Mesendoderm (in vitro differentiated cells): ENCODE measurements around the gene DOK7.
"Not testable (repeated sequence)": the region's sequence is repeated elsewhere in the genome, so short reads cannot be mapped to it uniquely, and the experiment has no call there.

Source experiments
- DNase-seq: peaks from one replicate; pipeline ENCODE4 v3.0.0; 2013
- H2AK5ac ChIP-seq: 2 replicates; pipeline ENCODE4 v1.6.1; 2013; ENCODE audit warnings: low read length, inconsistent platforms
- H2BK120ac ChIP-seq: 2 replicates; pipeline ENCODE4 v1.6.1; 2013; ENCODE audit warnings: low read depth, mild to moderate bottlenecking, low read length, moderate library complexity, mixed read lengths
- H2BK15ac ChIP-seq: replicated peaks from 2 replicates; pipeline ENCODE4 v1.6.1; 2013; ENCODE audit warnings: low read depth, mild to moderate bottlenecking, moderate library complexity
- H2BK5ac ChIP-seq: 2 replicates; pipeline ENCODE4 v1.6.1; 2013; ENCODE audit warnings: low read length, inconsistent platforms
- H3K18ac ChIP-seq: 2 replicates; pipeline ENCODE4 v1.6.1; 2013; ENCODE audit warnings: mild to moderate bottlenecking, low read length, mixed read lengths
- H3K23ac ChIP-seq: one replicate; pipeline ENCODE4 v1.6.1; 2013; ENCODE audit warnings: low read length
- H3K27ac ChIP-seq: 2 replicates; pipeline ENCODE4 v1.5.1; 2013; ENCODE audit warnings: low read depth, mild to moderate bottlenecking, inconsistent platforms, low read length, moderate library complexity
- H3K27me3 ChIP-seq: 2 replicates; pipeline ENCODE4 v1.6.1; 2013; ENCODE audit warnings: low read length, control low read depth, mild to moderate bottlenecking, inconsistent platforms; ENCODE audit not compliant: insufficient read depth, poor library complexity
- H3K36me3 ChIP-seq: 2 replicates; pipeline ENCODE4 v1.6.1; 2013; ENCODE audit warnings: low read length, inconsistent platforms; ENCODE audit not compliant: control insufficient read depth, insufficient read depth
- H3K4ac ChIP-seq: one replicate; pipeline ENCODE4 v1.6.1; 2013; ENCODE audit warnings: low read depth, mild to moderate bottlenecking, low read length, moderate library complexity
- H3K4me1 ChIP-seq: 2 replicates; pipeline ENCODE4 v1.6.1; 2013; ENCODE audit warnings: low read depth, low read length, inconsistent platforms; ENCODE audit not compliant: control insufficient read depth
- H3K4me2 ChIP-seq: 2 replicates; pipeline ENCODE4 v1.6.1; 2013; ENCODE audit warnings: low read length
- H3K4me3 ChIP-seq: 2 replicates; pipeline ENCODE4 v1.5.1; 2013; ENCODE audit warnings: mild to moderate bottlenecking, low read length
- H3K56ac ChIP-seq: one replicate; pipeline ENCODE4 v1.6.1; 2013; ENCODE audit warnings: low read length
- H3K79me1 ChIP-seq: 2 replicates; pipeline ENCODE4 v1.6.1; 2013; ENCODE audit warnings: low read length, inconsistent platforms
- H3K79me2 ChIP-seq: 2 replicates; pipeline ENCODE4 v1.6.1; 2013; ENCODE audit warnings: mild to moderate bottlenecking, low read length; ENCODE audit not compliant: control insufficient read depth, insufficient read depth
- H3K9ac ChIP-seq: 2 replicates; pipeline ENCODE4 v1.6.1; 2013; ENCODE audit warnings: low read length, inconsistent platforms
- H4K5ac ChIP-seq: one replicate; pipeline ENCODE4 v1.6.1; 2013; ENCODE audit warnings: low read length
- H4K8ac ChIP-seq: one replicate; pipeline ENCODE4 v1.6.1; 2013; ENCODE audit warnings: low read depth, mild to moderate bottlenecking, control low read depth, low read length, moderate library complexity
- WGBS: extraction: QIAGEN DNeasy Blood & Tissue Kit; methylation state at CpG from one replicate; pipeline ENCODE4 v1.1.7; 2013; ENCODE audit warnings: low lambda C conversion rate, missing lambda C conversion rate; ENCODE audit not compliant: insufficient coverage; ENCODE audit errors: extremely low coverage; 5-methylcytosine and 5-hydroxymethylcytosine counted together

The DOK7 gene

GRCh38 chr4:3538906-3539305 is 75.8 kb downstream of the DOK7 start:
- H2BK15ac ChIP-seq, H3K4me2 ChIP-seq, H3K18ac ChIP-seq, H2AK5ac ChIP-seq, H4K5ac ChIP-seq, H3K36me3 ChIP-seq, H4K8ac ChIP-seq, H2BK120ac ChIP-seq, H3K4ac ChIP-seq, H3K27ac ChIP-seq, H3K4me3 ChIP-seq, H3K23ac ChIP-seq, H3K79me1 ChIP-seq, H3K9ac ChIP-seq, H3K4me1 ChIP-seq, H3K79me2 ChIP-seq, DNase-seq, H2BK5ac ChIP-seq, H3K27me3 ChIP-seq, H3K56ac ChIP-seq: not testable (repeated sequence)
- WGBS: no CpG with 5 or more reads among the region's 23 CpGs

DNA sequence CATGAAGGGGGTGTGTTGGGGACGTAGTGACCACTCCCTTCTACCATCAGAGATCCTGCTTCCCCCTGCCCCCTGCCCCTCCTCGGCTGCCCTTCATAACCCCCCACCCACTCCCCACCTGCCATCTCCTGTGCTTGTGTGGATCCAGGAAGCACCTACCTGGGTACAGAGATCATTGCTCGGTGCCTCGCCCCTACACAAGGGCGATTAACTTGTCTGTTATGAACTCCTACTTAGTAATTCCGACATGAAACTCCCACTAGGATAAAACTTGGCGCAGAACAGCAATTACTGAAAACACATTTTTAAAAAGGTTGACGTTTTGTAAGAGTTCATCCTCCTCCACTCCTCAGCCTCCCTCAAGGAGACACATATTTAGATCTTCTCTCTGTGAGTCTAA is 80.3 kb downstream of the DOK7 start:
- not testable (repeated sequence) for H3K79me1 ChIP-seq, H3K56ac ChIP-seq, H3K27ac ChIP-seq, H2AK5ac ChIP-seq, H3K4me2 ChIP-seq, H2BK120ac ChIP-seq, H4K5ac ChIP-seq, H3K27me3 ChIP-seq, H3K23ac ChIP-seq, H3K4ac ChIP-seq, H3K4me3 ChIP-seq, H3K36me3 ChIP-seq, H3K79me2 ChIP-seq, H3K4me1 ChIP-seq, H4K8ac ChIP-seq, DNase-seq, H2BK15ac ChIP-seq, H3K18ac ChIP-seq, H2BK5ac ChIP-seq, H3K9ac ChIP-seq
- no CpG with 5 or more reads among the region's 8 CpGs for WGBS
